A549 (cell line): ENCODE results near the gene IFIT2.

Experiments
- BCL3 ChIP-seq: fragments of >200 bp; sonication (Bioruptor Twin); formaldehyde crosslinking; IDR thresholded peaks from 3 replicates; pipeline ENCODE4 v1.6.1; 2016
- BHLHE40 ChIP-seq: IDR thresholded peaks from 2 replicates; pipeline ENCODE4 v1.6.1; 2012; ENCODE audit warnings: low read depth, low read length, inconsistent platforms
- E2F6 ChIP-seq: IDR thresholded peaks from 2 replicates; pipeline ENCODE4 v1.6.1; 2012; ENCODE audit warnings: low read depth, borderline replicate concordance
- ELK1 ChIP-seq: fragments of 150-350 bp; IDR thresholded peaks from 2 replicates; pipeline ENCODE4 v1.6.1; 2014; ENCODE audit warnings: low read depth, mild to moderate bottlenecking, low read length
- HDAC2 ChIP-seq: fragments of 200-600 bp; sonication (generic); IDR thresholded peaks from 2 replicates; pipeline ENCODE4 v1.6.1; 2016
- POLR2A ChIP-seq: IDR thresholded peaks from 2 replicates; pipeline ENCODE4 v1.6.1; 2012; ENCODE audit warnings: mild to moderate bottlenecking, low read length
- USF2 ChIP-seq: fragments of 450-650 bp; IDR thresholded peaks from 2 replicates; pipeline ENCODE4 v1.6.1; 2014; ENCODE audit warnings: antibody characterized with exemption

GRCh38 chr10:89355394-89355931 is 53.6 kb downstream of the IFIT2 start:
- no peak for TF ChIP-seq POLR2A
- no peak for TF ChIP-seq USF2
- no peak for TF ChIP-seq HDAC2
- TF ChIP-seq E2F6 = no peak
- TF ChIP-seq BHLHE40 = no peak
- TF ChIP-seq ELK1 = no peak
- no peak for TF ChIP-seq BCL3
